ENCODE results near the gene DPP6.

DNA sequence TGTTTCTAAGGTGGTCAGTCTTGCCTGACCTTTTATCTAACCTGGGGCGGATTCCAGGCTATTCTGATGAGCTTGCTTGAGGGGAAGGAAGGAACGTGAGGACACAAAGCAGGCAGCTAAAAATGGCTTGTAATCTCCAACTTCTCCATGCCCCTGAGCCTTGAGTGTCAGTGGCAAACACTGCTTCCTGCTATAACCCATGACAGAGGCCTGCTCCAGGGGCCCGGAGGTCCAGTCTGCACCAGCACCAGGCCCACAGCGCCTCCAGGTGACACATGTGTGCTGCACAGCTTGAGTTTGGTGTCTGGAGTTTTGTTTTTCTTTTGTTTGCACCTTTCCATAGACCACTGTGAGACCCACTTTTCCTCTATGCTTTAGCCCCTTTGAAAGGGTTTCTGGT lies 742.8 kb downstream of the DPP6 start:
- TF ChIP-seq ELF4 (IDR thresholded peaks at IDR 0.05) = no peak
- no peak for TF ChIP-seq ZNF384 (IDR thresholded peaks at IDR 0.05)
- TF ChIP-seq SP1 (IDR thresholded peaks at IDR 0.05) = no peak
- TF ChIP-seq, protein P1, sequence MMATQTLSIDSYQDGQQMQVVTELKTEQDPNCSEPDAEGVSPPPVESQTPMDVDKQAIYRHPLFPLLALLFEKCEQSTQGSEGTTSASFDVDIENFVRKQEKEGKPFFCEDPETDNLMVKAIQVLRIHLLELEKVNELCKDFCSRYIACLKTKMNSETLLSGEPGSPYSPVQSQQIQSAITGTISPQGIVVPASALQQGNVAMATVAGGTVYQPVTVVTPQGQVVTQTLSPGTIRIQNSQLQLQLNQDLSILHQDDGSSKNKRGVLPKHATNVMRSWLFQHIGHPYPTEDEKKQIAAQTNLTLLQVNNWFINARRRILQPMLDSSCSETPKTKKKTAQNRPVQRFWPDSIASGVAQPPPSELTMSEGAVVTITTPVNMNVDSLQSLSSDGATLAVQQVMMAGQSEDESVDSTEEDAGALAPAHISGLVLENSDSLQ (IDR thresholded peaks at IDR 0.05) = no peak

All from HEK293T (cell line).